CD14-positive monocyte (primary cell): ENCODE results near the gene PSMA8. TPM values are rescaled to one million over a fixed set of nuclear protein-coding genes. Genes with fewer than 3 reads are reported as not detected.

ENCODE experiments used
- DNase-seq, 3 donors: peaks; one replicate each; pipeline ENCODE4 v3.0.0-alpha.2; 2011 to 2022
- H2AFZ ChIP-seq: 2 replicates; pipeline ENCODE4 v1.6.0; 2012; ENCODE audit warnings: mild to moderate bottlenecking, low read depth, low read length, inconsistent platforms; ENCODE audit not compliant: insufficient read depth, poor library complexity, severe bottlenecking
- H3K27ac ChIP-seq, 2 donors: 1 replicate in 1 of 2; 2 replicates in 1 of 2; pipeline ENCODE4 v1.5.1; 2012 to 2013; ENCODE audit warnings: low read length in 2 of 2, control low read depth in 1 of 2, inconsistent platforms in 1 of 2, low read depth in 1 of 2, mild to moderate bottlenecking in 1 of 2
- H3K27me3 ChIP-seq, 2 donors: one replicate each; pipeline versions ENCODE4 v1.6.0 to v1.6.1; 2011 to 2013; ENCODE audit warnings: low read length in 2 of 2; ENCODE audit not compliant: control insufficient read depth in 2 of 2, insufficient read depth in 2 of 2
- H3K36me3 ChIP-seq, 2 donors: replicated peaks in 1 of 2; 1 replicate in 1 of 2; 2 replicates in 1 of 2; pipeline versions ENCODE4 v1.5.1 to v1.6.1; 2012 to 2013; ENCODE audit warnings: low read length in 2 of 2, control low read depth in 1 of 2, inconsistent platforms in 1 of 2, mild to moderate bottlenecking in 1 of 2; ENCODE audit not compliant: insufficient read depth in 2 of 2, control insufficient read depth in 1 of 2
- H3K4me1 ChIP-seq, 2 donors: 1 replicate in 1 of 2; 2 replicates in 1 of 2; pipeline versions ENCODE4 v1.5.1 to v1.6.1; 2012 to 2013; ENCODE audit warnings: low read length in 2 of 2, control low read depth in 1 of 2, inconsistent platforms in 1 of 2, mild to moderate bottlenecking in 1 of 2, moderate library complexity in 1 of 2; ENCODE audit not compliant: insufficient read depth in 2 of 2, control insufficient read depth in 1 of 2
- H3K4me2 ChIP-seq: replicated peaks from 2 replicates; pipeline ENCODE3; 2012; ENCODE audit warnings: low read length, moderate library complexity, mild to moderate bottlenecking; ENCODE audit not compliant: poor library complexity, severe bottlenecking; ENCODE audit errors: extremely low read depth
- H3K4me3 ChIP-seq, 3 experiments: fragments of 200-600 bp in 1 of 3; sonication (generic) in 1 of 3; replicated peaks in 1 of 3; 1 replicate in 2 of 3; 2 replicates in 1 of 3; pipeline ENCODE4 v1.5.1; 2011 to 2013; ENCODE audit warnings: low read length in 3 of 3, mild to moderate bottlenecking in 3 of 3, control low read depth in 2 of 3, low read depth in 2 of 3, inconsistent platforms in 1 of 3, moderate library complexity in 1 of 3
- H3K79me2 ChIP-seq: 2 replicates; pipeline ENCODE4 v1.6.0; 2012; ENCODE audit warnings: mild to moderate bottlenecking, control low read depth, inconsistent platforms, low read length, moderate library complexity; ENCODE audit not compliant: insufficient read depth
- H3K9ac ChIP-seq: 2 replicates; pipeline ENCODE4 v1.6.0; 2017; ENCODE audit warnings: low read length, mild to moderate bottlenecking; ENCODE audit not compliant: insufficient read depth, poor library complexity, severe bottlenecking
- H3K9me3 ChIP-seq, 2 donors: replicated peaks in 1 of 2; 1 replicate in 1 of 2; 2 replicates in 1 of 2; pipeline versions ENCODE4 v1.5.1 to v1.6.1; 2012 to 2013; ENCODE audit warnings: low read length in 2 of 2, control low read depth in 1 of 2; ENCODE audit not compliant: control insufficient read depth in 1 of 2, insufficient read depth in 1 of 2
- H4K20me1 ChIP-seq: 2 replicates; pipeline ENCODE4 v1.6.0; 2012; ENCODE audit warnings: mild to moderate bottlenecking, low read length, control low read depth, moderate library complexity; ENCODE audit not compliant: insufficient read depth
- H3K27ac Mint-ChIP-seq, 7 donors: one replicate each; pipeline ENCODE4 v1.8.0; 2020; ENCODE audit warnings: mild to moderate bottlenecking in 7 of 7, mixed read lengths in 7 of 7, moderate library complexity in 6 of 7, inconsistent platforms in 2 of 7
- H3K27me3 Mint-ChIP-seq, 3 donors: one replicate each; pipeline ENCODE4 v1.8.0; 2021 to 2022; ENCODE audit warnings: low read depth in 3 of 3, mild to moderate bottlenecking in 3 of 3, mixed read lengths in 3 of 3, moderate library complexity in 3 of 3, inconsistent platforms in 1 of 3
- H3K36me3 Mint-ChIP-seq, 2 donors: one replicate each; pipeline ENCODE4 v1.8.0; 2020; ENCODE audit warnings: mixed read lengths in 2 of 2, inconsistent platforms in 1 of 2, mild to moderate bottlenecking in 1 of 2
- H3K4me1 Mint-ChIP-seq: one replicate; pipeline ENCODE4 v1.8.0; 2020; ENCODE audit warnings: mild to moderate bottlenecking, mixed read lengths
- H3K4me3 Mint-ChIP-seq, 2 donors: one replicate each; pipeline ENCODE4 v1.8.0; 2020; ENCODE audit warnings: mild to moderate bottlenecking in 2 of 2, mixed read lengths in 2 of 2, moderate library complexity in 1 of 2
- H3K9me3 Mint-ChIP-seq, 7 donors: one replicate each; pipeline ENCODE4 v1.8.0; 2020 to 2022; ENCODE audit warnings: mixed read lengths in 7 of 7, mild to moderate bottlenecking in 6 of 7, moderate library complexity in 6 of 7, inconsistent platforms in 2 of 7
- CTCF ChIP-seq: fragments of 200-600 bp; IDR thresholded peaks from one replicate; pipeline ENCODE4 v1.8.0; 2022; ENCODE audit warnings: antibody characterized with exemption, mild to moderate bottlenecking
- WGBS: methylation state at CpG from one replicate; pipeline ENCODE4 v1.1.5; 2013; ENCODE audit warnings: missing lambda C conversion rate; ENCODE audit not compliant: insufficient coverage; 5-methylcytosine and 5-hydroxymethylcytosine counted together
- intact Hi-C, 2 donors: fragments of 100-400 bp; cut with micrococcal nuclease; formaldehyde crosslinking; loops; one replicate each; pipeline versions ENCODE4 v1.15.0 to v1.15.1; 2023
- polyA plus RNA-seq, 3 donors: library from polyadenylated mRNA; depleted of rRNA in 1 of 3; unstranded in 2 of 3; stranded (reverse) in 1 of 3; fragments of 300-500 nt in 2 of 3; fragments of >200 nt in 1 of 3; fragmentation: Illumina TruSeq in 2 of 3; gene quantifications; 1 replicate in 2 of 3; 2 replicates in 1 of 3; pipeline ENCODE4 v1.2.3, GENCODE V29; 2012 to 2021

The PSMA8 gene
- polyA plus RNA-seq, 3 donors: 0.13 TPM; not detected in 2

GRCh38 chr18:26205318-26205717, 71.6 kb downstream of the PSMA8 start:
- H3K9ac ChIP-seq: no peak overlapping the region
- H4K20me1 ChIP-seq: no peaks in the 10 kb centered on the region
- no peak for DNase-seq
- no peak overlapping the region for H2AFZ ChIP-seq
- no peak overlapping the region for H3K4me3 Mint-ChIP-seq
- H3K9me3 Mint-ChIP-seq: peaks cover 0 to 8% (median 3%) of the 10 kb centered on the region in 7 donors
- no peaks in the 10 kb centered on the region for H3K4me1 ChIP-seq
- H3K79me2 ChIP-seq: no peaks in the 10 kb centered on the region
- intact Hi-C loops: no loop called here
- TF ChIP-seq CTCF: no peak
- H3K9me3 ChIP-seq: no peaks in the 10 kb centered on the region
- H3K36me3 Mint-ChIP-seq: no peaks in the 10 kb centered on the region
- no peak overlapping the region for H3K27ac Mint-ChIP-seq
- no peak overlapping the region for H3K4me2 ChIP-seq
- H3K27me3 ChIP-seq: no peaks in the 10 kb centered on the region
- H3K36me3 ChIP-seq: no peaks in the 10 kb centered on the region
- H3K27me3 Mint-ChIP-seq: peaks cover 0 to 2% (median 0%) of the 10 kb centered on the region in 3 donors
- no peak overlapping the region for H3K27ac ChIP-seq
- no peak overlapping the region for H3K4me3 ChIP-seq
- peaks cover 2% of the 10 kb centered on the region for H3K4me1 Mint-ChIP-seq
- WGBS: 100% methylated on average over 1 of the region's 1 CpG

- H3K4me1 ChIP-seq: no peaks in the 10 kb centered on the region
- no peaks in the 10 kb centered on the region for H4K20me1 ChIP-seq
- intact Hi-C loops: no loop called here
- no peaks in the 10 kb centered on the region for H3K36me3 Mint-ChIP-seq
- no peak for DNase-seq
- peaks cover 0 to 3% (median 2%) of the 10 kb centered on the region in 7 donors for H3K9me3 Mint-ChIP-seq
- peaks cover 2% of the 10 kb centered on the region for H3K4me1 Mint-ChIP-seq
- no peak overlapping the region for H3K9ac ChIP-seq
- H3K4me3 Mint-ChIP-seq: no peak overlapping the region
- H3K9me3 ChIP-seq: no peaks in the 10 kb centered on the region
- no peaks in the 10 kb centered on the region for H3K36me3 ChIP-seq
- H3K79me2 ChIP-seq: no peaks in the 10 kb centered on the region
- H3K27ac ChIP-seq: no peak overlapping the region
- no peak overlapping the region for H3K4me2 ChIP-seq
- TF ChIP-seq CTCF: no peak
- peaks cover 0 to 2% (median 0%) of the 10 kb centered on the region in 3 donors for H3K27me3 Mint-ChIP-seq
- WGBS: 80% methylated on average over 1 of the region's 2 CpGs
- no peak overlapping the region for H3K4me3 ChIP-seq
- no peak overlapping the region for H3K27ac Mint-ChIP-seq
- no peaks in the 10 kb centered on the region for H3K27me3 ChIP-seq
- no peak overlapping the region for H2AFZ ChIP-seq
These were observed 72.8 kb downstream of the PSMA8 start for GRCh38 chr18:26206488-26206887.
